Stimulated activated naive CD8-positive, alpha-beta T cell treated with anti-CD3 and anti-CD28 coated beads, Interleukin-15, Interleukin-2, amounts not matched to agents 100 ng/mL and 50 ng/mL, for 24 hours (primary cell): ENCODE data around the gene CCDC148.

Experiments used
- H3K27ac Mint-ChIP-seq: one replicate; pipeline ENCODE4 v1.8.0; 2021; ENCODE audit warnings: mild to moderate bottlenecking, mixed read lengths
- H3K27me3 Mint-ChIP-seq: one replicate; pipeline ENCODE4 v1.8.0; 2021; ENCODE audit warnings: mixed read lengths
- H3K36me3 Mint-ChIP-seq: one replicate; pipeline ENCODE4 v1.8.0; 2021; ENCODE audit warnings: low read depth, mixed read lengths
- H3K4me1 Mint-ChIP-seq: one replicate; pipeline ENCODE4 v1.8.0; 2021; ENCODE audit warnings: low read depth, mixed read lengths
- H3K4me3 Mint-ChIP-seq: one replicate; pipeline ENCODE4 v1.8.0; 2021; ENCODE audit warnings: mild to moderate bottlenecking, mixed read lengths
- H3K9me3 Mint-ChIP-seq: one replicate; pipeline ENCODE4 v1.8.0; 2021; ENCODE audit warnings: mixed read lengths

Gene CCDC148

DNA sequence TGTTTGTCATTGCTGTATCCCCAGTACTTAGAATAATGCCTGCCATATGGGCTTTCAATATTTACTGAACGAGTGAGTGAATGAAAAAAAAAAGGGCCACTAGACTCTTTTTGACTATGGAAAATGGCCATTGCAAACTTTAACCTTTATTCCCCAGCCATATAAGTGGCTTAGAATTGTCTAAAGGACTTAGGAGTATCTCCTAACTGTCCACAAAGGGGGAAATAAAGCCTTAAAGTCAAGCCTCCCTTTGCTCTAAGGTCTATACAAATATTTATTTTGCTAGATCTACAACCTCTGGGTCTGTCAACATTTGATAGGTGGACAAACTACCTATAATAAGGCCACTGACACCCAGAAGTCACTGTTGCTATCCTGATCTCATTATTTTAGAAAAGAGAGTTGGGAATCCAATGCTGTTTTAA, 329.2 kb downstream of the CCDC148 start:
- no peaks in the 10 kb centered on the region for H3K9me3 Mint-ChIP-seq
- no peak overlapping the region for H3K4me3 Mint-ChIP-seq
- H3K27ac Mint-ChIP-seq = no peak overlapping the region
- no peaks in the 10 kb centered on the region for H3K36me3 Mint-ChIP-seq
- H3K4me1 Mint-ChIP-seq = no peaks in the 10 kb centered on the region
- peaks cover 2% of the 10 kb centered on the region for H3K27me3 Mint-ChIP-seq

DNA sequence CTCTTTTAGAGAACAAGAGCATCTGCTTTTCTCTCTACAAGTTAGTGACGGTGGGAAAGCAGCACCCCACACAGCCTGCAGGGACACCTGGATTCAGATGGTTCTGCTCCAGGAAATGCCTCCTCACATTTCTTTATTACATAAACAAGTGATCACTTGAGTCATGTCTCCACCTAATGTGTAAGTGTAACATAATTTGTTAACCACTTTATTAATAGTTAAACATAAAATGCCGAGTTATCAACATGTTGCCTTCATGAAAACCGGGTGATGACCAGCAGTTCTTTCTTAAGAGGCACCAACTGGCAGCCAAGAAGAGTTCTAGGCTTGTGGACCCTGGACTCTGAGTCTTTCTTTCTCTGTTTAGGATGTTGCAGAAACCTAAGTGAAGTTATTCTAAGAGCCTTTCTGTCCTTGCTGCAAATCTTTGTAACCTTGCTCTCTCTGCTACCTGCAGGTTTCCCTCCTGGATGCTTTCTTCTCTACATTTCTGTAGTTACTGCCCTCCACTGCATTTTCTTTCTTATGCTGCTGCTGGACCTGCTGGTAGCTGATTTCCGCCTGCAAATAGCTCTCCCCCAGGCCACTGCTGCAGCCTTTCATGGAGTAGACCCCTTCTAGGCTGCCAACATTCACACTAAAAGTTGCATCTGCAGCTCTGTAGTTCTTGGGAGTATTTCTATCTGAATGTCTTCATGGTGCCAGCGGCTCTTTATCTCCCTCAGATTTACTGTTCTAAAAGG, 330.6 kb downstream of the CCDC148 start:
- Mint-ChIP-seq H3K9me3 (no peaks in the 10 kb centered on the region), H3K36me3 (no peaks in the 10 kb centered on the region), H3K27ac (no peak overlapping the region), H3K4me1 (no peaks in the 10 kb centered on the region), H3K4me3 (no peak overlapping the region), H3K27me3 (no peaks in the 10 kb centered on the region)

DNA sequence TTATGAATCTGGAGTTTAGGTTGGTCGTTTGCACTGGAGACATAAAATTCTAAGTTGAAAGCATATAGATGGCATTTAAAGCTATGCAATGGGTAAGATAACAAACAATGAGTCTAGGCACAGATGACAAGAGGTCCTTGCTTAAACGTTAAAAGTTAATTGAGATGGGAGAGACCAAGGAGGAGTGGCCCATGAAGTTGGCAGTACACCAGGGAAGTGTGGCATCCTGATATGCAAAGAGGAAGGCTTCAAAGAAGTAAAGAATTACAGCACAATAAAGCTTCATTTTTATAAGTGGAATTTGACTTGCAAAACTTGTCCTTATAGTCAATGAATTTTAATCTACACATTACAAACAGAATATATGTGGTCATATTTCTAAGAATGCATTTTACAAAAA, 331.7 kb downstream of the CCDC148 start:
- Mint-ChIP-seq H3K27ac (no peak overlapping the region), H3K36me3 (no peaks in the 10 kb centered on the region), H3K4me1 (no peaks in the 10 kb centered on the region), H3K9me3 (no peaks in the 10 kb centered on the region), H3K27me3 (no peaks in the 10 kb centered on the region), H3K4me3 (no peak overlapping the region)
